ENCODE results near the gene PPARA.

Gene PPARA

DNA sequence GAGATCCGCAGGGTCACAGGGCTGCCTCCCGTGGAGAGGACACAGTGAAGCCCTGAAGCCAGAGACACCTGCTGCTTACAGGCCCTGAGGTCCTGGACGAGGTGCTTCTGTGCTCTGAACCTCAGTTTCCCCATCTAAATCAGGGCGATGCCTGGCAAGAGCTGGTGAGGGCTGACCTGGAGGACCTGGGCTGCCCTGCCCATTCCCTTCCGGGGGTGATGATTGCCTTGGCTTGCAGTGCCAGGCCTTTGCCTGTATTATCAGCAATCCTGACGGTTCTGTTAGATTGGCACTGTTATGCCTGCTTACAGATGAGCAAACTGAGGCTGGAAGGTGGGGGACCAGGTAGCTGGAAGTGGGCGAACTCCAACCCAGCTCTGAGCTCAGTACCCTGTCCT lies 138.5 kb downstream of the PPARA start:
- Histone ChIP-seq H3K4me3 (replicated peaks; ENCODE audit: low read depth, low read length) (peak overlapping the region; percentile 91), H3K27me3 (replicated peaks; ENCODE audit: control insufficient read depth, insufficient read depth, low read length) (no peaks in the 10 kb centered on the region), H3K36me3 (ENCODE audit: control insufficient read depth, insufficient read depth, low read length) (peaks cover 21% of the 10 kb centered on the region)
- DNase-seq (ENCODE audit: extremely low read depth, insufficient read length), result no peak
- TF ChIP-seq CTCF (IDR thresholded peaks at IDR 0.05; ENCODE audit: insufficient read depth, low read length, poor library complexity, severe bottlenecking), result no peak

GRCh38 chr22:46289244-46289891 lies 139.0 kb downstream of the PPARA start:
- DNase-seq (ENCODE audit: extremely low read depth, insufficient read length), result no peak
- H3K36me3 ChIP-seq (ENCODE audit: control insufficient read depth, insufficient read depth, low read length), result peaks cover 18% of the 10 kb centered on the region
- no peak for TF ChIP-seq CTCF (IDR thresholded peaks at IDR 0.05; ENCODE audit: insufficient read depth, low read length, poor library complexity, severe bottlenecking)
- no peaks in the 10 kb centered on the region for H3K27me3 ChIP-seq (replicated peaks; ENCODE audit: control insufficient read depth, insufficient read depth, low read length)
- H3K4me3 ChIP-seq (replicated peaks; ENCODE audit: low read depth, low read length), result no peak overlapping the region

GRCh38 chr22:46290121-46290842 lies 140.0 kb downstream of the PPARA start:
- H3K27me3 ChIP-seq (replicated peaks; ENCODE audit: control insufficient read depth, insufficient read depth, low read length), result no peaks in the 10 kb centered on the region
- no peak for DNase-seq (ENCODE audit: extremely low read depth, insufficient read length)
- peaks cover 14% of the 10 kb centered on the region for H3K36me3 ChIP-seq (ENCODE audit: control insufficient read depth, insufficient read depth, low read length)
- TF ChIP-seq CTCF (IDR thresholded peaks at IDR 0.05; ENCODE audit: insufficient read depth, low read length, poor library complexity, severe bottlenecking), result no peak
- H3K4me3 ChIP-seq (replicated peaks; ENCODE audit: low read depth, low read length), result no peak overlapping the region

- Histone ChIP-seq H3K27me3 (replicated peaks; ENCODE audit: control insufficient read depth, insufficient read depth, low read length) (no peaks in the 10 kb centered on the region), H3K36me3 (ENCODE audit: control insufficient read depth, insufficient read depth, low read length) (peaks cover 13% of the 10 kb centered on the region), H3K4me3 (replicated peaks; ENCODE audit: low read depth, low read length) (no peak overlapping the region)
- TF ChIP-seq CTCF (IDR thresholded peaks at IDR 0.05; ENCODE audit: insufficient read depth, low read length, poor library complexity, severe bottlenecking), result no peak
- no peak for DNase-seq (ENCODE audit: extremely low read depth, insufficient read length)
These were observed 140.8 kb downstream of the PPARA start for GRCh38 chr22:46290843-46291785.

- DNase-seq (ENCODE audit: extremely low read depth, insufficient read length), result no peak
- Histone ChIP-seq H3K4me3 (replicated peaks; ENCODE audit: low read depth, low read length) (no peak overlapping the region), H3K27me3 (replicated peaks; ENCODE audit: control insufficient read depth, insufficient read depth, low read length) (no peaks in the 10 kb centered on the region), H3K36me3 (ENCODE audit: control insufficient read depth, insufficient read depth, low read length) (peaks cover 11% of the 10 kb centered on the region)
- TF ChIP-seq CTCF (IDR thresholded peaks at IDR 0.05; ENCODE audit: insufficient read depth, low read length, poor library complexity, severe bottlenecking), result no peak
These were observed 141.8 kb downstream of the PPARA start for GRCh38 chr22:46292173-46292572.
